HG03460 (cell line): ENCODE results near the gene DSCAML1.
"Not testable (repeated sequence)": the region's sequence is repeated elsewhere in the genome, so short reads cannot be mapped to it uniquely, and the experiment has no call there.

ENCODE experiments used
- ATAC-seq: cut with Tn5 transposase; IDR thresholded peaks from one replicate; pipeline ENCODE4 v1.9.1; 2021; ENCODE audit not compliant: unreplicated experiment

DSCAML1 gene

GRCh38 chr11:117765068-117765467, 31.9 kb downstream of the DSCAML1 start:
- no peak for ATAC-seq

- not testable (repeated sequence) for ATAC-seq
Observed at GRCh38 chr11:117763465-117763864, 33.6 kb downstream of the DSCAML1 start.

DNA sequence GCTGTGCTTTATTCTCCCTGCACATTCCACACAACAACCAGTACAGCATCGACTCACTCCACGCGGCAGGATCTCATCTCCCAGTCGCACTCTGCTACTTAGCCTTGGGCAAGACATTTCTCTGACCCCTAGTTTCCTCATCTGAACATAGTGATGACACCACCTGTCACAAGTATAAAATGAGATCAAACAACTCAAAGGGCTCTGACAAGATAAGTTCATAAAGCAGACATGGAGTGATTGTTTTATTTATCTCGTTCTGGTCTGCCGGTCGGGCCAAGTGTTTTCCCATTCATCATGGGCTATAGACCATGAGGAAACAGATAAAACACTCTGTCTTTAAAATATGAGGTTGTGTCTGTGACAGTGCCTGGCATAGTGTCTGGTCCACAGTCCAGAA, 35.0 kb downstream of the DSCAML1 start:
- ATAC-seq, result no peak

DNA sequence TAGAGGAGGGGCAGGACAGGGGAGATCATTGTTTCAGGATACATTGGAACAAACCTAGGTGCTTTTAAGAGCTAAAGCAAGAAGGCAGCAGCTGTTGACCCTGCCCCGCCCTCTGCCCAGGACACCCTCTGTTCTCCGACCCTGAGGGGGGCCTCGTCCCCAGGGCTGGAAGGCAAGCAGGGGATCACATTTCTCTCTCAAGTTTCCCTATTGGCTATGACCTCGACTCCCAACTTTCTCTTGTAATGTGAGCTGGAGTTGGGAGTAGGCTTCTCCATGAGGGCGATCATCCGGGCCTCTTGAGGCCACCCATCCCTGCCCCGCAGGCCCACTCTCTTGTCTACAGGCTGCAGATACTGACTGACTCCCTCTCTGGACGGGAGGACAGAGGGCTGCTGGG, 37.7 kb downstream of the DSCAML1 start:
- no peak for ATAC-seq

GRCh38 chr11:117754030-117754429, 43.0 kb downstream of the DSCAML1 start:
- ATAC-seq, result no peak

- ATAC-seq, result no peak
Observed at GRCh38 chr11:117752721-117753237, 44.2 kb downstream of the DSCAML1 start.

GRCh38 chr11:117752071-117752470, 44.9 kb downstream of the DSCAML1 start:
- no peak for ATAC-seq

GRCh38 chr11:117750916-117751662, 45.9 kb downstream of the DSCAML1 start:
- no peak for ATAC-seq

GRCh38 chr11:117750357-117750756, 46.7 kb downstream of the DSCAML1 start:
- no peak for ATAC-seq

GRCh38 chr11:117749541-117749910, 47.5 kb downstream of the DSCAML1 start:
- ATAC-seq, result no peak

DNA sequence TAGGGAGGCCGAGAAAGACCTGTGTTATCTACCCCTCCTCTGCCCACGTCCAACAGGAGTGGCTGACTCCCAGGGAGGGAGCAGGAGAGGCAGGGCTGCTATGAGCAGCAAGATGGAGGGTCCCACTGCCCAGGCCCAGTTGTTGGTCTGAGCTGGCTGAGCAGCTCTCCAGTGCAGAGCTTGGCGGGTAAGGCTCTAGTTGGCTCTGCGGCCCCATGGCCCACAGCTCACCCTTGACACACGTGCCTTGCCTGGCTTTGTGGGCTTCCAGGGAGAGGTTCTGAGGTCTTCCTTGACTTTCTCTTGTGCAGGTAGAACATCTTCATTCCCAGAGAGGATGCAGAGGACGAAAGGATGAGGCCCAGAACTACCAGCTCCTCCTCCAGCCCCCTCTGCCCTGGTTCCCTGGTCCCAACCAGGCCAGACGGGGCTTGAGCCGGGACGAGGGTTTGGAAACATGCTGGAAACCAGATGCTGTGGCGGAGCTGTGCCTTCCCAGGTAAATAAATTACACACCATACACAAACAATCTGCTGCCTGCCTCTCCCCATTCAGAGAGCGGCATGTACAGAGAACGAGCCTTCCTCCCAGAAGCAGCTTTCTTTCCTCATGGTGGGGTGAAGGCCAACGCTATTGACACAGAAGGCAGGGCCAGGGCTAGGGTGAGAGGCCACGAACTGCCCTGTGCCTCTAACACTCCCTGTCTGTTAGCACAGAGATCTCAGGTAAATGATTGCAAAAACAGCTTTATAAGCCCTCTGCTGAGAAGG, 48.1 kb downstream of the DSCAML1 start:
- no peak for ATAC-seq

- ATAC-seq, result no peak
Observed at GRCh38 chr11:117747892-117748291, 49.1 kb downstream of the DSCAML1 start.

- ATAC-seq, result no peak
Observed at GRCh38 chr11:117745346-117745745, 51.7 kb downstream of the DSCAML1 start.

GRCh38 chr11:117744471-117745150, 52.4 kb downstream of the DSCAML1 start:
- no peak for ATAC-seq

DNA sequence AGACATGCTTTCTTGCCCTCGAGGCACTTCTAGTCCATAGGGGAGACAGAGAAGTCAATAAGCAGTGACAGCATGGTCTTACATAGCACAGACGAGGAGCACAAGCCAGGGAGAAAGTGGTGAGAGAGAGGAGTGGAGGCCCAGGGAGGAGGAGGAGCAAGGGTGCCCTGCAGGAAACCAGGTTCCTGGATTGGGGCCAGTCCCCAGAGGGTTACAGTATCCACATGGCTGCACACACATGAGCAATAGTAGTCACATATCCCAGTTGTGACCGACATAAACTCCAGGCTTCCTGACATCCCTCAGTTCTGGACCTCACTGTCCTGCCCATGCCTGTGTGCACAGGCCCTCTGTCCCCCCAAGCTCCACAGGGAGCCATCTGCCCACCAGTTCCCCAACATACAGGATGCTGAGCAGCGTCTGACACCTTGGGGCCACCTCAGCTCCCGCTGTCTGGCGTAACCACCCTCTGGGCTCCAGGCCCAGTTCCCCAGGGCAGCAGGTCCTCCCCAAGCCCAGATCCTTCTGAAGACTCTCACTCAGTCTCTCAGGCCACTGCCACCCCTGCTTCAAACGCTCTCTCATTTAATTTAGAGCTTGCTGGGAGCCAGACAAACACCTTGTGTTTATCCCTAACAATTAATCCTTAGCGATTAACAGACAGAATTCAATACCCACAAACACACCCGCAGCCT, 53.7 kb downstream of the DSCAML1 start:
- ATAC-seq, result no peak

GRCh38 chr11:117738246-117738957, 58.6 kb downstream of the DSCAML1 start:
- ATAC-seq, result no peak

- no peak for ATAC-seq
Observed at GRCh38 chr11:117735350-117735977, 61.6 kb downstream of the DSCAML1 start.

DNA sequence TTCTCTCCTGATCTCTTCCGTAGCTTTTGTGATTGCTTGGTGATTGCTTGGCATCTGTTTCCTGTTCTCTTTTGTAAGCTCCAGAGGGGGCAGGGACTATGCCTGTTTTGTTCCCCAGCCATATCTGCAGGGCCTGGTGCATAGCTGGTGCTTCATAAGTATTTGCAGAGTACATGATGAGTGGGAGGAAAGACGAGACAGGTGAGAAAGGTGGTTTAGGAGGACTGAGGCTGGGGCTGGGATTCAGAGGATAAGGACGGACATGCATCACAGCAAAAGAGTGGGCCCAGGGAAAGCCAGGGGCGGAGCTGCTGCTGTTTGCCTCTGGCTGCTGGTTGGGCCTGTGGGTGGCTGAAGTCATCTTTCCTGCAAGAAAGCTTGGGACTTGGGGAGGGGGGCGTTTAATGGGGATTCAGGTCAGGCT, 62.4 kb downstream of the DSCAML1 start:
- no peak for ATAC-seq

DNA sequence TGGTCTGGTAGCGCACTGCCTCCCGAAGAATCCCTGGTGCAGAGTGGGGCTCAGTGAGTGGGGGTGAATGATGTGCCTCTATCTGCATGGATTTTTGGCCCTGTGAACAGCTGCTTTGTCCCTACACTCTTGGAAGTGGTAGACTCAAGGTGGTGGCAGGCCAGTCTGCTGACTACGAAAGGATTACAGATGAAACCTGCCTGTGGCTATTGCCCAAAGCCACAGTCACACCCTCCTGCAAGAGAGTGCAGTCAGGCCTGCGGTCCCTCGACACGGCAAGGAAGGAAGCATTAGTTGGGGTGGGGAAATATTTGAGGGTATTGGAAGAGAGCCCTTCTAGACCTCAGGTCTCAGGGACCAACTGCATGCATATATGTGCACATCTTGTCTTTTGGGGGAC, 63.7 kb downstream of the DSCAML1 start:
- no peak for ATAC-seq

DNA sequence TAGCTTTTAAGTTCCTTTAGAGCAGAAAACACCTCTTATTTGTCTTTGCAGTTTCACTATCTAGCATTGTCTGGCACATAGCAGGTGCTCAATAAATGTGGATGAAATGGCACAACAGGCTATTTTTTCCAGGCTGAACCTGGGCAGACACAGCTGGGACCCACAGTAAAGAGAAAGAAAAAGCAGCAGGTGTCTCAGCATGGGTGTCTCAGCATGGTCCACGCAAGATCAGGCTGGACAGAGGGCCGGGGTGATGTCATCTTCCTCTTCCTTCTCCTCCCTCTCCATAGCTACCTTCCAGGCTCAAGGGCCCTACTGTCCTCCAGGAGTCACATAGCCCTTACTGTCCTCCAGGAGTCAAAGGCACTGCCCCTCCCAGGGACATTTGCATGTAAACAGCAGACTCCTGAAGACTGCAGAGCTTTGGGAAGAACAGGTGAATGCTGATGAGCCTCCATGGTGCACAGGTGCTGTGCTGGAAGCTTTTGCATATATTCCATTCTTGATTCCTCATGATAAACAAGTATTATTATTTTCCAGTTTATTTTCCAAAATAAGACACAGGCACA, 65.2 kb downstream of the DSCAML1 start:
- ATAC-seq, result no peak
